ENCODE results near the gene IPO8.

GRCh38 chr12:30640392-30640791 is 55.3 kb downstream of the IPO8 start:
- no peak for TF ChIP-seq SRF (IDR thresholded peaks at IDR 0.05; ENCODE audit: low read depth, low read length)
- TF ChIP-seq YY1 (IDR thresholded peaks at IDR 0.05; ENCODE audit: low read depth, low read length), result no peak
- TF ChIP-seq JUND (IDR thresholded peaks at IDR 0.05; ENCODE audit: low read length), result no peak
- no peak for TF ChIP-seq CTCF (IDR thresholded peaks at IDR 0.05; ENCODE audit: control extremely low read depth in 1 of 3, insufficient read depth in 1 of 3, low read depth in 1 of 3, low read length in 3 of 3)
